KOPT-K1 (cell line): Measurements from ENCODE around the gene LRTM2.
"Not testable (repeated sequence)": the region's sequence is repeated elsewhere in the genome, so short reads cannot be mapped to it uniquely, and the experiment has no call there.

ENCODE experiments used
- H3K27ac ChIP-seq: fragments of 200-600 bp; sonication (generic); 2 replicates; pipeline ENCODE4 v1.5.1; 2016; ENCODE audit warnings: antibody characterized with exemption, mild to moderate bottlenecking, low read depth, low read length; ENCODE audit not compliant: poor library complexity, severe bottlenecking
- H3K36me3 ChIP-seq: fragments of 200-600 bp; sonication (generic); 2 replicates; pipeline ENCODE4 v1.5.1; 2017; ENCODE audit warnings: antibody characterized with exemption, mild to moderate bottlenecking, low read length, moderate library complexity; ENCODE audit not compliant: insufficient read depth
- H3K9me3 ChIP-seq: fragments of 200-600 bp; sonication (generic); 2 replicates; pipeline ENCODE4 v1.5.1; 2017; ENCODE audit warnings: antibody characterized with exemption, low read length, mild to moderate bottlenecking; ENCODE audit not compliant: insufficient read depth, poor library complexity, severe bottlenecking

The LRTM2 gene

DNA sequence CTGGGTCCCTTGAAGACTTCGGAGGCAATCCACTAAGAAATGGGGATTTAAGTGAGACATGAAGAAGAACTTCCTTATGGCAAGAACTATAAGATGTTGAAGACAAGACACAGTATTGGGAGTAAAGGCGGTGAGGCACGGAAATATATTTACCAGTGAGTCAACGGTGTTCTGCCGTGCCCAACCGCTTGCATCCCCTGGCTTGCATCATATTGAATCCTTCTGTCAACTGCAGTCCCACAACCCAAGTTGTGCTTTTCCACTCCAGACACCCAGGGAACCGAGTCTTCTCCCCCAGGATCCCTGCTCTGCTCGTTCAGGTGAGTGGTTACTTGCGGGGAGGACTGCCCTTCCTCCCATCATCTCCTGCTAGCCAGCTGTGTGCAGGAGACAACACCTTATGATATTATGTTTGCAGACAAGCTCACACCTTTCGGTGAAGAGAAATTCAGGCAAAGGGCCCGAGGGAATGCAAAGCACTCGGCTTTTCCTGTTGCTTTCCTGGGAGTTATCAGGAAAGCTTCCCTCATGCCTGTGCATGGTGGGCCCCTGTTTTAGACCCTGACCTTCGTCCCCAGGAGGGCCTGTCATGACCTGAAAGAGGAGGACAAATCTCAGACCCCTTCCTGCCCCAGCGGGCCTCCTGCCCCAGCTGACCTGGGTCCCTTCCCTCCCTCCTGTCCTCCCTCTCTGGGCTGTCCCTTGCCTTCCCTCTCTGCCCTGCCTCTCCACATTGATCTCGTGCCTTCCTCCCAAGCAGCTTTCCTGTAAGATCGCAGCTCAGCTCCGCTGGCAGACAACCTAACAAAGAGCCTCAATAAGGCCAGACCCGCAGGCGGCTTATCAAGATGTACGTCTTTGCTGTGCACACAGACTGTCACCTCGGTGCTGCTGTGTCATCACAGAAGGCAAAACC, 4.3 kb upstream of the LRTM2 start:
- Histone ChIP-seq H3K36me3 (no peaks in the 10 kb centered on the region), H3K9me3 (no peaks in the 10 kb centered on the region), H3K27ac (no peak overlapping the region)

DNA sequence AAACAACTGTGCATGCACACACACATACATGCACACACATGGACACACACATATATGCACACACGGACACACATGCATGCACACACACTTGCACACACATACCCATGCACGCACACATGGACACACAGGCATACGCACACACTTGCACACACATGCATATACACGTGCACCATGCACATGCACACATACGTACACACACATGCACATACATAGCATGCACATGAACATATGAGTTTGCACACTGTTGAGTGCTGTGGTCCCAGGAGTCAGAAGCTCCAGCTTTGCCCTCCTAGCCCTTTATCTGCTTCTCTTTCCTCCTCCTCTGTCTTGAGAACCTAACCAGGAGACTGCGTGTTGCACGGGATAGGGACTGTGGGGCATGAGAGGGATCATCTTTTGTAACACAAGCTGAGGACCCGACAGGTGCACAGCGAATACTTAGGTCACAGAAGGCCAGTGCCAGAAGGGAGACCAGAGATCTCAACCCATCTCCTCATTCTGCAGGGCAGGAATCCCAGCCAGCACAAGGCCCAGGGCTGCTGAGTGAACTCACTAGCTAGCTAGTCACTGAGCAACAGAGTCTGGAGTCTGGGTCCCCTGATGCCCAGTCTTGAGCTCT, 3.5 kb upstream of the LRTM2 start:
- H3K27ac ChIP-seq, result no peak overlapping the region
- no peaks in the 10 kb centered on the region for H3K36me3 ChIP-seq
- H3K9me3 ChIP-seq, result no peaks in the 10 kb centered on the region

- H3K9me3 ChIP-seq, H3K27ac ChIP-seq, H3K36me3 ChIP-seq: not testable (repeated sequence)
Observed at GRCh38 chr12:1817928-1818327, 2.4 kb upstream of the LRTM2 start.

- Histone ChIP-seq H3K27ac (no peak overlapping the region), H3K9me3 (no peaks in the 10 kb centered on the region), H3K36me3 (no peaks in the 10 kb centered on the region)
Observed at GRCh38 chr12:1819050-1819449, 1.3 kb upstream of the LRTM2 start.

DNA sequence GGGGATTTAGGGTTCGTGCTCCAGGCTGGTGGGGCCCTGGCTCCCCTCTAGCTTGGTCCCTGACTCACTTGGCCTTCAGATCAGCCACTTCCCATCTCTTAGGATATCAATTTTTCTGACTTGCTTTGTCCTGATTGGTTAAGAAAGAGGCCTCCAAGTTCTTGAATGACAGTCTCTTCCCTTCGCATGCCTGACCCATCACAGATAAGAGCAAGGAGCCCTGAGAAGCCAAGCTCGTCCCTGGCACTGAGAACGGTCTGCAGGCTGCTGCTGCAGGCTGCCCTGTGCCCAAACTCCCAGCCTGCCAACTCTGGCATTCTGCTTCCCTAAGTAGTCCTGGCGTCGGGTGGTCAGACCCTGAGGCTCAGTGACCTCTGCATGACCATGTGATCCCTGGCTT, 794 bp upstream of the LRTM2 start:
- Histone ChIP-seq H3K36me3 (no peaks in the 10 kb centered on the region), H3K27ac (no peak overlapping the region), H3K9me3 (no peaks in the 10 kb centered on the region)

- no peaks in the 10 kb centered on the region for H3K36me3 ChIP-seq
- no peaks in the 10 kb centered on the region for H3K9me3 ChIP-seq
- no peak overlapping the region for H3K27ac ChIP-seq
Observed at GRCh38 chr12:1820896-1821291, 529 bp downstream of the LRTM2 start.

- H3K36me3 ChIP-seq, result no peaks in the 10 kb centered on the region
- H3K9me3 ChIP-seq, result no peaks in the 10 kb centered on the region
- H3K27ac ChIP-seq, result no peak overlapping the region
Observed at GRCh38 chr12:1821805-1822204, 1.4 kb downstream of the LRTM2 start.

DNA sequence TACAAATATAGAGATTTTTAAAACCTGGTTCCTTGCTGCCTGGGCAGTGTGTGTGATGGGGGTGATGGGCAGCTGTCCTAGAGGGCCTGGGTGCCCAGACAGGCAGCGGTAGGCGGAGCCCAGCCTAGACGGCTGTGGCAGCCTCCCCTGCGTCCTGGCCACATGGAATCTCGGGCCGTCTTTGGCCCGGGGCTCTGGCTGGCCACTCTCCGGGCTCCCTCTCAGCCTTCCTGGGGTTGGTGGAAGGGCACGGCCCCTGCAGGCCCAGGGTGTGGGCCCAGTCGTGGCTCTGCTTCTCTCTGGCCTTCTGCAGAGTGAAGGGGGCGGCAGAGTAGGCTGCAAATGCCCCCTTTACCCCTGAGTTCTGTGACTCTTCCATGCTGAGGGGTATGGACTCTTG, 2.3 kb downstream of the LRTM2 start:
- Histone ChIP-seq H3K9me3 (no peaks in the 10 kb centered on the region), H3K27ac (no peak overlapping the region), H3K36me3 (no peaks in the 10 kb centered on the region)

DNA sequence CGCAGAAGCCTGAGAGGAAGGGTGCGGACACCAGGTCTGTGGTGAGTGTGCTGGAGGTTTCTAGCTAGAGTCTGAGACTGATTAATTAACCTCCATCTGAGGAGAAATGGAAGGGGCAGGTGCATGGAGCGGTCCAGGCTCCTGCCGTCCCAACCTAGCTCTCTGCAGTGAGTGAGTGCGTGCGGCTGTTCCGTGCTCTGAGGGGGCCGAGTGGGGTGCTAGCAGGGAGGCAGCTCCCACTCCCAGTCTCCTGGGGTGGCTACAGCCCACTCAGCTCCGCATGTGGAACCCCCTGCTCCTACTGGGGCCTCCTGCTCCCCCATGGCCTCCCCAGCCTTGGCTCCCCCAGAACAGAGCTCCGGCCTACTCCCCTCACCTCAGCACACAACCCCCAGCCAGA, 2.9 kb downstream of the LRTM2 start:
- no peaks in the 10 kb centered on the region for H3K9me3 ChIP-seq
- H3K27ac ChIP-seq, result no peak overlapping the region
- H3K36me3 ChIP-seq, result no peaks in the 10 kb centered on the region

DNA sequence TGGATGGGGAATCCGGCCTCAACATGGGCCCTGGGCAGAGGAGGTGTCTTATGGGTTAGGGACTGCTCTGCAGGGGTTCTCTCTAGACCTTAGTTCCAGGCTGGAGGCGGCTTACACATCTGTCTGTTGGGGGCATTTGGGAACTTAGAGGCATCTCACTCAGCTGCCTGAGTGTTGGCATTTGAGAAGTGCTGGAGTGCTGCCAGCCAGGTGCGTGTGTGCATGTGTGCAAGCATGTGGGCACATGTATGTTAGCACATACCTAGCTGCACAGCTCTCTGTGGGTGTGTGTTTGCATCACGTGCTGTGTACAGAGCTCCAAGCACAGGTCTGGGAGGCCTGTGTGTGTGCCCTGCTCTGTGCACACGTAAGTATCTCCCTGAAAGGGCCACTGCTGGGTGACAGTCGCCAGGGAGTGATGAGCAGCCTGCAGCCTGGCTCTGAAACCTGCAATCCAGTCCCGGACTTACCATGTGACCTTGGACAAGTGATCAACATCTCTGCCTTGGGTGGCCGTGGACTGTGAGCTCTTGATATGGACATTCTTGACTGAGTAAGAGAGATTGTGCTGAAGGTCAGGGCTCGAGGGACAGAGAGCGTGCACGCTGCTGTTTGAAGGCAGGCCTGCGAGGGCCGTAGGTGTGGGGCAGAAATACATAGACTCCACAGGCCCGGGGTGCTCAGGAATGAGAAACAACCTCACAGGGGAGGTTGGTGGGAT, 5.2 kb downstream of the LRTM2 start:
- H3K9me3 ChIP-seq, result no peaks in the 10 kb centered on the region
- no peak overlapping the region for H3K27ac ChIP-seq
- H3K36me3 ChIP-seq, result no peaks in the 10 kb centered on the region

- H3K27ac ChIP-seq, result no peak overlapping the region
- H3K9me3 ChIP-seq, result no peaks in the 10 kb centered on the region
- no peaks in the 10 kb centered on the region for H3K36me3 ChIP-seq
Observed at GRCh38 chr12:1826401-1826800, 6.0 kb downstream of the LRTM2 start.

DNA sequence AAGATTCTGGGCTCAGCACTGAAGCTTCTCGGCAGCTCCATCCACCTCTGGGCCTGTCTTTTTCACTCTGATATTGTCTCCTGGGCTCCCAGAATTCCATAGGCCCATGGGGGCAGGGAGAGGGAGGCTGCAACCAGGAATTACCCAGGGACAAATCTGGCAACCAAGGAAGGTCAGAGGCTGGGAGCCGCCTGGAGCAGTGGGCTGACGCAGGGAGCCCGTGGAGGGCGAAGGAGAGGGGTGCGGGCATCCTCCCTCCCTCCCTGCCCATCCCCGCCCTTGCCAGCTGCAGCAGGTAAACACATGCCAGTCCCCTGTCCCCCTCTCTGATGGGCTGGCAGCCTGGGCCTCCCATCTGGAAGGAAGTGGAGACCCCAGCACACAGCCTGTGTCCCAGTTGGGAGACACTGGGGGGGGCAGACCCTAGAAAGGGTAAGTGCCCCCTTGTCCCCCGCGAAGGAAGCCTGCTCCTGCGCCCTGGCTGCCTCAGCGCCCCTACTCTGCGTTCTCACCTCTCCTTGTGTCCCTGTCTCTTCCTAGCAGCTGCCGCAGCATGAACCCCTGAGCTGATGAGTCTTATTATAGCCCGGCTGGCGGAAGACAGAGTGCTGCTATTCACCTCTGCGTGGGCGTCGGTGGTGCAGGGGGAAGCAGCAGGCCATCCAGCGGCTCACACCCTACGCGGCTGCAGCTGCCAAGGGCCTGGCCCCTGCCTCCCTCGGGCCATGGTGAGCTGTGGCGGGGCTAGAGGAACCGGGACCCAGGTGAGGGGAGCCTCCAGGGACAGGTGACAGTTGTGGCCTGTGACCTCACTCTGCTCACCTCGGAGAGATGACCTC, 6.7 kb downstream of the LRTM2 start:
- Histone ChIP-seq H3K9me3 (no peaks in the 10 kb centered on the region), H3K36me3 (no peaks in the 10 kb centered on the region), H3K27ac (no peak overlapping the region)

- H3K27ac ChIP-seq, result no peak overlapping the region
- H3K36me3 ChIP-seq, result no peaks in the 10 kb centered on the region
- no peaks in the 10 kb centered on the region for H3K9me3 ChIP-seq
Observed at GRCh38 chr12:1827826-1828805, 7.8 kb downstream of the LRTM2 start.

DNA sequence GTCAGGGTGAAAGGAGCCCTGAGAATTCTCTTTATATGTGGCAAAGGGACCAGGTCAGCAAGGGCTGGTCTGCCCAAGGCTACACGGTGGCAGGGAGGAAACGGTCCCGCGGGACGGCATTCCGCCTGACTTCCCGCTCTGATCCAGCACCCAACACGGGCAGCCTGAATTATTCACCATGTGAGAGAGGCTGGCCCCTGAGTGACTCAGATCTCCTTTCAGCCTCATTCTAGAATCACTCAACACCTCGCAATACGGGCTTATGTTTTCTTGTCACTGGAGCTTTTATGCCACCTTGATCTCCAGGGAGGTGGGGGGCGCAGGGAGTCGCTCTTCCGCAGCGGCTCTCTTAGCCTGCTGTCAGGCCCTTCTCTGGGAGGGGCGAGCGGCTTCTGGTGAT, 8.5 kb downstream of the LRTM2 start:
- Histone ChIP-seq H3K36me3 (no peaks in the 10 kb centered on the region), H3K9me3 (no peaks in the 10 kb centered on the region), H3K27ac (no peak overlapping the region)
